OCI-LY7 (cell line): Measurements from ENCODE around the gene STK10.

Source experiments
- CTCF ChIP-seq: fragments of 200-600 bp; sonication (generic); conservative IDR thresholded peaks from 2 replicates; pipeline ENCODE4 v1.5.1; 2014; ENCODE audit warnings: mild to moderate bottlenecking, antibody characterized with exemption, low read length, moderate library complexity, mixed read lengths
- EZH2phosphoT487 ChIP-seq: fragments of 200-600 bp; sonication (generic); IDR thresholded peaks from 2 replicates; pipeline ENCODE4 v1.6.1; 2018; ENCODE audit warnings: low read depth, borderline replicate concordance, mild to moderate bottlenecking, mixed run types, antibody characterized with exemption, low read length, moderate library complexity, mixed read lengths

- TF ChIP-seq CTCF (peak; percentile 20; the same call in 1 of the 2 replicates), EZH2phosphoT487 (no peak)
Measured at GRCh38 chr5:172187118-172188032, 649 bp downstream of the STK10 start.
